ENCODE data around the gene YDJC. TPM values are rescaled to one million over a fixed set of nuclear protein-coding genes. Genes with fewer than 3 reads are reported as not detected.

The YDJC gene
- total and polyA plus RNA-seq, 2 of the 4 experiments (the other 2 are of a cell fraction) = 8.1 to 23.6 TPM

- peak overlapping the region; percentile 97 for H2AFZ ChIP-seq (replicated peaks; ENCODE audit: low read length, poor library complexity)
- in situ Hi-C loops (cut with MboI; ENCODE audit: low sequenced_read_pairs) = no loop called here
- H4K20me1 ChIP-seq (ENCODE audit: insufficient read depth, low read length) = no peaks in the 10 kb centered on the region; the same call in 1 of the 2 replicates
- no peak overlapping the region for H3K4ac ChIP-seq (ENCODE audit: low read depth, low read length)
- CTCF ChIA-PET = interaction anchor here (2.2 kb wide), 1 partner anchor 19 kb away, joined by 6 read pairs; no protein-coding TSS in a partner anchor
- no peak for DNase-seq
- dilution Hi-C loops (cut with HindIII; ENCODE audit: low sequenced_read_pairs, unreplicated experiment) = no loop called here
- peak overlapping the region; percentile 93 for H3K4me2 ChIP-seq (ENCODE audit: low read depth, low read length)
- no peak for ATAC-seq (ENCODE audit: low read depth)
- no peak overlapping the region for H3K9ac ChIP-seq (ENCODE audit: low read depth, low read length)
- H2BK15ac ChIP-seq (ENCODE audit: low read depth, low read length) = no peak overlapping the region
- peaks cover 7% of the 10 kb centered on the region for H3K9me1 ChIP-seq (ENCODE audit: insufficient read depth, low read length)
- H3K36me3 ChIP-seq (ENCODE audit: control insufficient read depth, insufficient read depth, low read length) = no peaks in the 10 kb centered on the region
- H3K56ac ChIP-seq (ENCODE audit: extremely low read depth, insufficient read depth, low read length) = no peak overlapping the region
- no peak for TF ChIP-seq MAZ (IDR thresholded peaks at IDR 0.05; ENCODE audit: borderline replicate concordance, low read depth, low read length)
- H3K18ac ChIP-seq (ENCODE audit: low read depth, low read length) = no peak overlapping the region
- no TSS peak for BruUV-seq (replicated peaks)
- H4K5ac ChIP-seq (ENCODE audit: low read depth, low read length) = 0 out of 2 replicates have a peak overlapping the region, but pooled peaks have one; percentile 22
- peaks cover 18 to 30% of the 10 kb centered on the region in 2 experiments for H3K79me1 ChIP-seq (ENCODE audit: low read depth in 1 of 2, low read length in 2 of 2)
- H4K8ac ChIP-seq (ENCODE audit: low read depth in 2 of 2, low read length in 2 of 2) = peak overlapping the region; percentile 76 to 88
- POLR2A ChIA-PET (ENCODE audit: unreplicated experiment) = no interaction called here
- peaks cover 2% of the 10 kb centered on the region for H3K4me1 ChIP-seq (ENCODE audit: control insufficient read depth, insufficient read depth, low read length)
- intact Hi-C loops (cut with micrococcal nuclease) = loop anchor here (5.0 kb wide), 1 partner anchor 272 kb away; no protein-coding TSS in a partner anchor
- no peak overlapping the region for H2BK120ac ChIP-seq (ENCODE audit: low read depth, low read length)
- H2AK5ac ChIP-seq (ENCODE audit: low read depth, low read length) = 0 out of 2 replicates have a peak overlapping the region, but pooled peaks have one; percentile 60
- no peak overlapping the region; the same call in 1 of the 2 replicates for H4K91ac ChIP-seq (ENCODE audit: insufficient read depth, low read depth, low read length)
- peak overlapping the region; percentile 68 for H3K4me3 ChIP-seq (ENCODE audit: insufficient read depth, low read depth, low read length)
- no peak overlapping the region for H2BK20ac ChIP-seq (ENCODE audit: low read depth, low read length)
- no peaks in the 10 kb centered on the region for H3K9me3 ChIP-seq (ENCODE audit: control insufficient read depth, insufficient read depth, low read length)
- H2BK5ac ChIP-seq (ENCODE audit: low read depth, low read length, poor library complexity, severe bottlenecking) = no peak overlapping the region
- H3K27ac ChIP-seq (ENCODE audit: insufficient read depth, low read length) = no peak overlapping the region
- 71% methylated on average over 15 of the region's 26 CpGs; no CpG with 5 or more reads in 1 of the 2 experiments for WGBS, 2 experiments (ENCODE audit: extremely low coverage in 2 of 2, insufficient read length in 1 of 2)
- no peak overlapping the region for H3K14ac ChIP-seq (replicated peaks; ENCODE audit: low read depth, low read length)
- H2AK9ac ChIP-seq (replicated peaks; ENCODE audit: low read depth, low read length, poor library complexity) = peak overlapping the region; percentile 85
- peaks cover 4% of the 10 kb centered on the region; the same call in 1 of the 2 replicates for H3K27me3 ChIP-seq (ENCODE audit: control insufficient read depth, insufficient read depth, low read length)
- no peak overlapping the region for H3K23ac ChIP-seq (ENCODE audit: low read depth, low read length)
Measured at GRCh38 chr22:21665047-21665851, 35.4 kb upstream of the YDJC start.

Data from IMR-90 (cell line).